Right lobe of liver (tissue), 4 donors: ENCODE data around the gene CARMIL1.

Experiments
- POLR2A ChIP-seq: fragments of 450-650 bp; IDR thresholded peaks from one replicate; pipeline ENCODE4 v1.6.1; 2017; ENCODE audit warnings: antibody characterized with exemption, mild to moderate bottlenecking
- TF ChIP-seq, protein P1 (sequence below), 4 donors: fragments of 200-600 bp in 3 of 4; fragments of 450-650 bp in 1 of 4; IDR thresholded peaks; one replicate each; pipeline versions ENCODE4 v1.5.1 to v1.8.0; 2016 to 2022; ENCODE audit warnings: antibody characterized with exemption in 4 of 4, mild to moderate bottlenecking in 2 of 4
- donor health status: DM: no; HTN: no; CAD: no.
- donor health status: DM: no; HTN: no; CAD: no.
- donor health status: DM: no; HTN: yes; CAD: no.

DNA sequence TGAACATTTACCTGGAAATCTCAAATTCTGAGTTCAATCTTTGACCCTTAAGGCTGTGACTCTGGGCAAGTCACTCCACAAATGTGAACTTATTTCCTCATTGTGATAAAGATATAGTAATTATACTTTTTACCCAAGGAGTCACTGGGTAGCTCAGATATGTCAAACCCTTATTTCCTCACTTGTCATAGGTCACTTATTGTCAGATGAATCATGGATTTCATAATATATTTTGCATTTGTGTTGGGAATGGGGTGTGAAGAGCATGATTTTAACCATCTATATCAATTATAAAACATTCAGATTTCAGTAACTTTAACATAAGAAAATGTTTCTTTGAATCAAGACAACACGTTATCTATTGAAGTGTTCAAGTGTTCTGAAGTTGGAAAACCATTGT, 3.7 kb upstream of the CARMIL1 start:
- TF ChIP-seq, protein P1, sequence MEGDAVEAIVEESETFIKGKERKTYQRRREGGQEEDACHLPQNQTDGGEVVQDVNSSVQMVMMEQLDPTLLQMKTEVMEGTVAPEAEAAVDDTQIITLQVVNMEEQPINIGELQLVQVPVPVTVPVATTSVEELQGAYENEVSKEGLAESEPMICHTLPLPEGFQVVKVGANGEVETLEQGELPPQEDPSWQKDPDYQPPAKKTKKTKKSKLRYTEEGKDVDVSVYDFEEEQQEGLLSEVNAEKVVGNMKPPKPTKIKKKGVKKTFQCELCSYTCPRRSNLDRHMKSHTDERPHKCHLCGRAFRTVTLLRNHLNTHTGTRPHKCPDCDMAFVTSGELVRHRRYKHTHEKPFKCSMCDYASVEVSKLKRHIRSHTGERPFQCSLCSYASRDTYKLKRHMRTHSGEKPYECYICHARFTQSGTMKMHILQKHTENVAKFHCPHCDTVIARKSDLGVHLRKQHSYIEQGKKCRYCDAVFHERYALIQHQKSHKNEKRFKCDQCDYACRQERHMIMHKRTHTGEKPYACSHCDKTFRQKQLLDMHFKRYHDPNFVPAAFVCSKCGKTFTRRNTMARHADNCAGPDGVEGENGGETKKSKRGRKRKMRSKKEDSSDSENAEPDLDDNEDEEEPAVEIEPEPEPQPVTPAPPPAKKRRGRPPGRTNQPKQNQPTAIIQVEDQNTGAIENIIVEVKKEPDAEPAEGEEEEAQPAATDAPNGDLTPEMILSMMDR (IDR thresholded peaks at IDR 0.05): no peak
- TF ChIP-seq POLR2A: no peak
